T-helper 1 cell treated with Interleukin-12 subunit alpha and Interleukin-12 subunit beta and Interleukin-4 antibody, amounts not matched to agents 30 ng/mL and 1 ng/mL, for 36 hours (primary cell): ENCODE results near the gene TIAM2. TPM values are rescaled to one million over a fixed set of nuclear protein-coding genes. Genes with fewer than 3 reads are reported as not detected.

Experiments
- intact Hi-C: fragments of 100-400 bp; cut with micrococcal nuclease; formaldehyde crosslinking; loops from one replicate; pipeline ENCODE4 v1.15.1; 2024
- total RNA-seq: library from RNA; stranded (reverse); gene quantifications from 2 replicates; pipeline ENCODE4 v1.2.3, GENCODE V29; 2022

Gene TIAM2
- total RNA-seq, 1 donor from 2014 or later = 7.6 TPM

DNA sequence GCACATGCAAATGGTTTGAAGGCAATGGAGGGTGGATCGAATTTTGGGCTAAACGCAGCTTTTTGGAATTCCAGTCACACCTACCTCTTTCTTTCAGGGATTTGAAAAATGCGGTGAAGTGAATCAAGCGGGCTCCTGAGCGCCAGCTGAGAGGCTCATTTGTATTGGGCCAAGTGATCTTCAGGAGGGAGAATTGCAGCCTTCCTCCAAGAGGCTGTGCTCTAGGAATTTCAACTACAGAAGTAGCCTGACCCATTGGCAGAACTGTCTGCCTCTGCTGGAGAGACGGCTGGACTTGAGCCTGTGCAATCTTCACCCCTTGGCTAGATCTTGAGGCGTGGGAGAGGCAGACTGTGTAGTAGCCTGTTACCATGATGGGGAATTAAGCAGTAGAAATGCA is 5.7 kb upstream of the TIAM2 start:
- intact Hi-C loops = loop anchor here (1.0 kb wide), 1 partner anchor 29 kb away; no protein-coding TSS in a partner anchor

DNA sequence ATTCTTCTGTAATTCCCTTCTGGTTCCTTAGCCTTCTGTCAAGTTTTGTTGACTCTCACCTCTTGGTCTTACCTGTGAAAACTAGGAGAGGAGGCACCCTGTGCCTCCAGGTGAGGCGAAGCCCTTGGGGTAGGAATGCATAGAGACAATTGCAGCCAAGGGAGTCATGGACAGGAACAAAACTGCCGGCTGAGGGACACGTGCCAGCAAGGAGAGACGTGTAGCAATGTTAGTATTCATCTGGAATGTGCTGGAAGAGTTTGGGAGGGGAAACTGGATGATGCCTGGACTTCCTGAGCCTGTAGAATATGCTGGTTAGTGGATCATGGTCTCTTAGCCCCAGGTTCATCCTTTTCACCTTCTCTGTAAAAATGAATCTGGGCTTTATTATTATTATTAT is 3.9 kb upstream of the TIAM2 start:
- intact Hi-C loops = no loop called here

DNA sequence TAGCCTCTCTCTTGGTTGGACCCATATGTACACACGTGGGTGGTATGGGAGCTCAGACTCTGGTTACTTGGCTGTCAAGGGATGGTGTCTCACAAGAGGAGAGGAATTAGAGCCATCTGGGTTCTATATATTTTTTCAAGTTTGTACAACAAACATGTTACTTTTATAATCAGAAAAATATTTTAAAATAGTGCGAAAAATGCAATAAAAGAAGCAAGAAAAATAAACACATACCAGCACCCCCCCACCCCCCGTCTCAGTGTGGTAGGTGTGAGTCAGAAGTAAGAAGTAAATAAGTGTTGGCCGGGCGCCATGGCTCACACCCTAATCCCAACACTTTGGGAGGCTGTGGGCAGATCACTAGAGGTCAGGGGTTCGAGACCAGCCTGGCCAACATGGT is 2.1 kb upstream of the TIAM2 start:
- intact Hi-C loops = loop anchor here (1.0 kb wide), 1 partner anchor 161 kb away; no protein-coding TSS in a partner anchor

DNA sequence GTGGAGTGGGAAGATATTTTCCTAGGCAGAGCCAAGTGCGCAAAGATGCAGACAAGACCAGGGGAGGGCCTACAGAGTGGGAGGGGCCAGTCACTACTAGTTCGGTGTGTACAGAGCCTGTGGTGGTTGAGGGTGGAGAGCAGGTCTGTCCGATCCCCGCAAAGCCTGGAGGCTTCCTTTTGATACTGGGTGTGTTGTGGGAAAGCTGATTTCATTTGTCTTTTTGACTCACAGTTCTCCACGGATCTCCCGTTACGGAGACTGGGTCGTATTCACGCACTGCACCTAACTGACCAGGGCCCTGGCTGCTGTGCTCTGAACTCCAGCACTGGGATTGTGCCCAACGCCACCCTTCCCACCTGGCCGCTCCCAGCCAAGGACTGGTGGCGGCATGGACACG is 1.4 kb upstream of the TIAM2 start:
- intact Hi-C loops = loop anchor here (1.0 kb wide), 1 partner anchor 161 kb away; no protein-coding TSS in a partner anchor

DNA sequence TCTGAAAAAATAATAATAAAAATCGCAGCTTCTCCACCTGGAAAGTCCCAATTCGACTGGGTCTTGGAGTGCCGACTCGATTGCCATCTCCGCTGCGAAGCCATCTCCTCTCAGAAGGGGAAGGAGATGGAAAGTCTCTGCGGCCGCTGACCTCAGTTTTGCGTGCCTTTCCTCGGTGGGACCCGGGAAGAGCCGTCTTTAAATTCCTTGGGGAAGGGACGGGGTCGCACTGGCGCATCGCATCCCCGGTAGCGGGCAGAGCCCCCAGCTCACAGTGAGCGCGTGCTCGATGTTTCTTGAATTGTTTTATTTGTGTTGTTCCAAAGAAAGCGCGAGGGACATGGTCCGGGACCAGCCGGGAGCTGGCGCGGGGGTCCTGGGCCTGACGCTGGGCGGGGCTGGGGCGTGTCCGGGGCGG is 270 bp upstream of the TIAM2 start:
- intact Hi-C loops = loop anchor here (5.0 kb wide), 1 partner anchor 68 kb away; no protein-coding TSS in a partner anchor

DNA sequence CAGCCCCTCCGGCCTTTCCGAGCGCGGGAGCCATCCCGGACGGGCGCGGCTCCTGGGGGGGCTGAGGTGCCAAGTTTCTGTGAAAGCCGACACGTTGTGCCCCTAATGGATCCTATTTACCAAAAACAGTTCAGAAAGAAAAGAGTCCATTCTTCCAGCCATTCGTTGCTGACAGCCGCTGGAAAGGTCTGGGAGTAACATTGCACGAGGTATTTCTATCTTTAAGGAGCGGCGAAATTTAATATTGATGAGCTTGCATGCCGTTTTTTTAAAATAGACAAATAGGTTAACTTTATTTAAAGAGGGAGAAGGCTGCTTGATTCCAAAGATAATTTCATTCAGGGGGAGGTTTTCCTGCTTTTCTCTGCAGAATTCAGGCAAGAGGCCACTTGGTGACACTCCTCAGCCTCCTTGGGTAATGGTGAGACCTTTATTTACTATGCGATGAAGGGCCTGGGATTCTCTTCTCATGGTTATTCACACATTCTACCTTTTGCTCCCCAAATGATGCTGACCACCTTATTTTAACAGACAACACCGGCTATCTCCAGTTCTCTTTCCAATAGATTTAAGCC is 988 bp downstream of the TIAM2 start:
- intact Hi-C loops = loop anchor here (1.0 to 5.0 kb wide), 4 partner anchors 54 to 319 kb away; partner anchors contain the start of gene TFB1M

DNA sequence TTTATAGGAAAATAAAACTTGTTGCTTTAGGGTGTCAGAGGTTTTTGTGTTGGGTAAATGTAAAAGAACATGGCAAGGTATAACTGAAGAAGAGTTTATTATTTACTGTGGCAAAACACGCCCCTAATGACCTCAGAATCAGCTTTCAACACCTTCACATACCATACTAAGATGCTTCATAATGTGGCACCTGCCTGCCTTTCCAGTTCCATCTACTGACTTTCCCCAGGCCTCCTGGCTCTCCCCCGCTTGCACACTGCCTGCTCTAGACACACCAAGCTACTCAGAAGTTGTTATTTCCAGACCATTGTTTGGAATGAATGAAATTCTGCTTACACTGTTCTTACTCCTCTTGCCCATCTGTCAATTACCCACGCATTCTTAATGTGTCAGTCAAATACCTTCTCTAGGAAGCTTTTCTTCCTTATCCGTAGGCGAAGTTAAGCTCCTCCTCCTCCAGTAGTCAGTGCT is 1.8 kb downstream of the TIAM2 start:
- intact Hi-C loops = loop anchor here (1.0 to 5.0 kb wide), 4 partner anchors 53 to 318 kb away; partner anchors contain the start of gene TFB1M

DNA sequence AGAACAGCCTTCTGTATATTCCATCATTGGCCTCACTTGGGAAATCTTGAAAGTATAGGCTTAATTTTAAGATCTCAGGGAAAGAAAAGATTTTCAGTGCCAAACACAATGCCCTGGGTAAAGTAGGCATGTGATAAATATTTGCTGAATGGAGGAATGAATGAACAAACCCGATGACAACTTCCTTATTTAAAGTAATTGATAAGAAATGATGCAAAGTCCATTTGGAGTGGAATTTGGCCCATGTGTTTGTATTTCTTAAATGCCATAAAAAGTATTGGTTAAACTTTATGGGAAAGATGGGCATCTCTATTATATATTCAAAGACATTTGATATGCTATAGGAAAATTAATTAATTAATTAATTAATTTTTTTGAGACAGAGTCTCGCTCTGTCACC is 3.7 kb downstream of the TIAM2 start:
- intact Hi-C loops = loop anchor here (5.0 kb wide), 1 partner anchor 72 kb away; no protein-coding TSS in a partner anchor

DNA sequence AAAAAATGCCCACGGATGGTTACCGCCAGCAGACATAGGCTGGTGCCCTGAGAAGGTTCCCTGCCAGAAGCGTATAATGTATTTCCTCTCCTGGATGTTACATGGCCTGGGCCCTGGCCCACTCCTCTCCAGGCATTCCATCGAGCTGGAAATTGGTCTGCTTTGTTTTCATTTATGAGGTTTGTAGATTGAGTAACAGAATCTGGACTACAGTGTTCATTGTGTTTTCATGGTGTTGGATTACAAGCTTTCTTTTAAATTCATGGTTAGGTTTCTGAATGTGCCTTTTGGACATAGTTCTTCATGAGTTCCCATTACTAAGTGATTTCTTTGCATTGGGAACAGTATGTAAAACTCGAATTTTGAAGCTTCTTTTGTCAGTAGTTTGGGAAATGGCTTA is 6.4 kb downstream of the TIAM2 start:
- intact Hi-C loops = no loop called here

DNA sequence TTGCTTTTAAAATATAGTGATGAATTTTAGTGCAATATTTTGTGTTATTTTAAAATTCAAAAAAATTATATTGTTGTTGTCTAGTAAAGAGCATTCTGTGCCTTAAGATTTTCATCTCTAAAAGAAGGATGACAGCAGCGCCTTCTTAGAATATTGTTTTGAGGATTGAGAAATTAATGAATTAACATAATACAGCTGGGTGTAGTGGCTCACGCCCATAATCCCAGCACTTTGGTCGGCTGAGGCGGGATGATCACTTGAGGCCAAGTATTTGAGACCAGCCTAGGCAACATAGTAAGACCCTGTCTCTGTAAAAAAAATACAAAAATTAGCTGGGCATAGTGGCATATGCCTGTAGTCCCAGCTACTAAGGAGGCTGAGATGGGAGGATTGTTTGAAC is 6.8 kb downstream of the TIAM2 start:
- intact Hi-C loops = no loop called here

DNA sequence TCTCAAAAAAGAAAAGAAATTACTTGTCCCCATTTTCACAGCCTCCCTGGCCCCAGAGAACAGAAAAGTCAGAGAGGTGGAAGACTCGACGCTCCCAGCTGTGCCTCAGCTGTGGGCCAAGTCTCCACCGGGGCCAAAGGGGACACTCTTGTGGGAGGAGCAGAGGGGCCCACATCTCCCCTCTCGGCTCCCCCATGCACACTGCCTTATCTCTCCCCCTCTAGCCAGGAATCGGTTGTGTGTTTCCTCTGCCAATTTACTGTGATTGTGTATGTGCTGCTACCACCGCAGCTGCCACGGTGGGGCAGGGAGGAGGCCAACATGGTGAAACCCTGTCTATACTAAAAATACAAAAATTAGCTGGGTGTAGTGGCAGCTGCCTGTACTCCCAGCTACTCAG is 8.4 kb downstream of the TIAM2 start:
- intact Hi-C loops = no loop called here

DNA sequence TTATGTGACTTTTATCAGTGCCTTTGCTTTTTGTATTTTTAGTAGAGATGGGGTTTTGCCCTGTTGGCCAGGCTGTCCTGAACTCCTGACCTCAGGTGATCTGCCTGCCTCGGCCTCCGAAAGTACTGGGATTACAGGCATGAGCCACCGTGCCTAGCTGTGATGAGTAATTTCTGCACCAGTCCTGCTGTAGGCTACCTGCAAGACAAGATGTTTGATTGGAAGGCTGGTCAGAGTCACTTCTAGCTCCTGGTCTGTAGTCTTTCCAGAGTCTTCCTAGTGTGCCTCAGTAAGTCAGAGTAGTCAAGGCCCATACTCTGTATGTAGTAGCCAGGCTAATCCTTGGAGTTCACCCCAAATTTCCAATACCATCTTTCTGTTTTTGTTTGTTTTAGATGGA is 8.9 kb downstream of the TIAM2 start:
- intact Hi-C loops = no loop called here

DNA sequence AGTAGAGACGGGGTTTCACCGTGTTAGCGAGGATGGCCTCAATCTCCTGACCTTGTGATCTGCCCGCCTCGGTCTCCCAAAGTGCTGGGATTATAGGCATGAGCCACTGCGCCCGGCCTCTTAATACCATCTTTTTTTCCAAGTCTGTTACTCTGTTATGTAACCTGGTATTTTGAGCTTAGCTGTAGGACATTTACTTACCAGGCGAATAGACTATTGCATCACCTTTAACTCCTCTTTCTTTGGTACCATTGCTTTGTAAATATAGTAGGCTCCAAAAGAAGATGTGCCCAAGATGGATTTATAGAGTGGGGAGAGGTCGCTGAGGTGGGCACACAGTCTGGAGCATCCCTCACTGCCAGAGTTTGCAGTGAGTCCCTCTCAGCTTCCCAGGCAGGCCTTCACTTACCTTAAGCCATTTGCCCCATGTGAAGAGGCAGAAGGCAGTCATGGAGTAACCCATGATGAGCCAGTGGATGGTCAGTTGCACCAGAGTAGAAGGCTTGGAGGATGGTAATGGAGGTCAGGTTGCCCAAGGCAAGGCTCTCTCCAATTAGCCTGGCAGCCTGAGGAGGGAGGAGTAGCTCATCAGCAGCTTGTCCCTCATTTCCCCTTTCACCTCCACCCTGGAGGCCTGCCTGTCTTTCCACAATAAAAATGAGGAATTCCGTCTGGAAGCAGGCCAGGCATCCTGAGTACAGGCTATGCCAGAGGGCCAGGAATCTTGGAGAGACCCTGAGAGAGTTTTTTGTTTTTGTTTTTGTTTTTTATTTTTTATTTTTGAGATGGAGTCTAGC is 9.7 kb downstream of the TIAM2 start:
- intact Hi-C loops = no loop called here

DNA sequence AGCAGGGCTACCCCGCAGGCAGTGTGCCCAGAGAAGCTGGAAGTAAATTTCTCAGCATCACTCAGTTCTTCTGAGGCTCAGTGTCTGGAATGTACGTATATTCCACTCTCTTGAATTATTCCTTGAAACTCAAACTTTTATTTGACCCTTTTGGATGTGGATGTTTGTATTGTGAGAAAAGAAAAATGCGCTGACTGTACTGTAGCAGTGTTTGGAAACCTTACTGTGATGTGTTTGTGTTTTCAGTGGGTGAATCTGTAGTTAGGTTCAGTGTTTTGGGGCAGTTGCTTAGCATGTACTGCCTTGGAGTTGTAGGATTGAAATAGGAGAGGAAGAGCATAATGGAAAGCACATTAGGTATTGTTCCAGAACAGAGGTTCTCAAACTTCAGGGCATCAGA is 13.5 kb downstream of the TIAM2 start:
- intact Hi-C loops = no loop called here

DNA sequence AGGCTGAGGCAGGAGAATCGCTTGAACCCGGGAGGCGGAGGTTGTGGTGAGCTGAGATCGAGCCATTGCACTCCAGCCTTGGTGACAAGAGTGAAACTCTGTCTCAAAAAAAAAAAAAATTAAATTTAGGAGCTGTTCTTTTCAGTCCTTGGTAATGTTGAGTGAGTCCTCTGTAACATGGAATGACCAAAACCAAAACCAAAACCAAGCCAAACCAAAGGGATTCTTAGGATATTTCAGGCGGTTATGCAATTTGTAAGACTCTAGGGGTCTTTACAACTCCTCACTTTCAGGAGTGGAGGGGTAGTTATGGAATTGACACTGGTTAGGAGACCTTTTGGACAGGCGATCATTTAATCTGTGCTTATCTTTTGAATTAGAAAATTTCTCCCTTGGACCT is 15.8 kb downstream of the TIAM2 start:
- intact Hi-C loops = no loop called here

DNA sequence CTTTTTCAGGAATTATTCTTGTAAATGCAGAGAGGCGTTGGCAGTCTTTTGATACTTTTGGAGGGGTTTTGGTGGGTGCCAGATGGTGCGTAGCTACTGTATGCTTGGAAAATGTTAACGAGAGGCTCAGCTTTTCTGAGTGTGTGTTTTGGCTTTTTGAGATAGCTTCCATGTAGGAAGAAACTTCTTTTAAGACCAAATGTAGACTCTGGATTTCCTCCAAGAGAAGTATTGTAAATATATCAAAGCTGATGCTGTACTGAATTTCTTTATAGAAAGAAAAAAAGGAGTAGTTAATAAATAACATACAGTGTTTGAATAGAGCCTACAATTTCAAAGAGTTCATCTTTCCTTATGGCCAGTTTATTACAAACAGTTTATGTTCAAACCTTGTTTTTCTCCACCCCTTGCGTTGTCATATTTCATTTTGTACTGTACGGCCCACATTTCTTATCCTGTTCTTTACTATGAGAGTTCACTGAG is 16.7 kb downstream of the TIAM2 start:
- intact Hi-C loops = no loop called here

DNA sequence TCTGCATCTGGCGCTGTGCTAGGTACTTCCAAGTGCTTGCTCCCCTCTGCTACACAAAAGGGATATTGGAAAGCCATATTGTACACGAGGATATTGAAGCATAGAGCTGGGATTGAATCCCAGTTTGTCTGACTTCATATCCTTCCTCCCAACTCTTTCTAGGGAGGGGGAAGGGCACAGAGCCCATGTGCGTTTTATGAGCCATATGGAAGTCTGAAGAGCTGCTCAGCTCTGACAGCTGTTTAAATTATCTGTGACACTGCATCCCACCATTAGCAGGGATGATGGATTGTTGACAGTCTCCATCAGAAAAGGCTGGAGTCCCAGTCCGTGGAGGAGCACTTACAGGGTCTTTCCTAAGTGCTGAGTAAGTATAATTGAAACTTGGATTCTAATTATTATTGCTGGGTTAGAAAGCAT is 18.4 kb downstream of the TIAM2 start:
- intact Hi-C loops = no loop called here

DNA sequence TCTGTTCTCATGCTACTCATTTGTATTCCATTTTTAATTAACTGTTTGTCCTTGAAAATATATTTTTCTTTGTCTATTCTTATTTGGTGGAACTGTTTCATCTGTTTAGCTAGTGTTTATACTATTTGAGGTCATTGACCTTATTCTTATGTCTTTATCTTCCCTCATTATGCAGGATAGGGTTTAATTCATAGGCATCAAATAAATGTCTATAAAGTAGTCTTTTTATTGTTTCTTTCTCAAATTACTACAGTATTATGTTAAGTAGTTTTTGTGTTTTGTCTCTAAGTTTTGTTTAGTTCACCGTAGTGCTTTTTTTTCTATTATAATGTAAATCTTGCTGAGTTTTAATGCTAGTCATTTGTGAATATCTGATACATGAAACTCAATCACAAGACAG is 19.0 kb downstream of the TIAM2 start:
- intact Hi-C loops = no loop called here

DNA sequence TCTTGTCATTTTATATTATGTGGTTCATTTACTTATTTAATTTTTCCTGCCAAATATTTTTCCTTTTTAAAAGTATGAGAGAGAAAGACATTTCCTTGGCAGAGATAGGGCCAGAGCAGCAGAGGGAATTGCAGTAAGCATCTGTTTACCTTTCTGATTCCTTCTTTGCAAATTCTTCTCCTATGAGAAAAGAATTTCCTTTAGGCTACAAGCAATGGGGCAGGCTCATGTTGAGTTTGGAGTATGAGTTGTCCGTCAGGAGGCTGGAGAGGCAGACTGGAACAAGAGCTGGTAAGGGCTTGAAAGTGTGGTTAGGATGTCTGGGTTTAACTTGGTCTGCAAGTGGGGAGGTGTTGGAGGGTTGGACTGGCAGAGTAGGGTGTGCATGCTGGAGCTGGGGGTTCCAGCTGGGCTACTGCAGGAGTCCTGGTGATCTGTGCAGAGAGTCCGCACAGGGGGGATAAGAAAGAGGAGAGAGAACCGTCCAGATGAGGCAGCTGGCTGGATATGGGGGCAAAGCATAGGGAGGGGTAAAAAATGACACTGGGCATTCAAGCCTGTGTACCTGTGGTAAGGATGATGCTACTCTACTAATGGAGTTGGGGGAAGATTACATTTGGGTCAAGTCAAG is 19.7 kb downstream of the TIAM2 start:
- intact Hi-C loops = no loop called here

DNA sequence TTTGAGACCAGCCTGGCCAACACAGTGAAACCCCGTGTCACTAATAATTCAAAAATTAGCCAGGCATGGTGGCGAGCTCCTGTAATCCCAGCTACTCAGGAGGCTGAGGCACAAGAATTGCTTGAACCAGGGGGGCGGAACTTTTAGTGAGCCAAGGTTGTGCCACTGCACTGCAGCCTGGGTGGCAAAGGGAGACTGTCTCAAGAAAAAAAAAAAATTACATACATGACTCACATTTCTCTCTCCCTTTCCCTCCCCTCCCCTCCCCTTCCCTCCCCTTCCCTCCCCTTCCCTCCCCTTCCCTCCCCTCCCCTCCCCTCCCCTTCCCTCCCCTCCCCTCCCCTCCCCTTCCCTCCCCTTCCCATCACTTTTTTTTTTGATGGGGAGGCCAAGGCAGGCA is 23.3 kb downstream of the TIAM2 start:
- intact Hi-C loops = loop anchor here (1.0 kb wide), 1 partner anchor 29 kb away; no protein-coding TSS in a partner anchor

DNA sequence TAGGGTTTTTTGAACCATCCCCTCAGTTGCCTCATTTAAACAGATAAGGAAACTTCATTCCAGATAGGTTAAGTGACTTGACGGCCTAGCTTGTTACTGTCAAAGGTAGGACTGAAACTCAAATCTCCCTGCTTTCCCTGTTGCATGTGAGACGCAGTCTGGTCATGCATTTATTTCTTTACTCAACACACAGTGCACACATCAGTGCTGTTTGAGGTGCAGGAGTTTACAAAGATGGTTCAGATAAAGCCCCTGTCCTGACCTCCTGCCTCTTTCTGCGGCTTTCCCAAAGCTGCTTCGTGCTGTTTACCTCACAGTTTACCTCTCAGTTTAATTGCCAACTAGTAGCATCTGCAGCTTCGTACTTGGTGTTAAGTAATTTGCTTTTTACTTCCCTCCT is 26.6 kb downstream of the TIAM2 start:
- intact Hi-C loops = no loop called here

DNA sequence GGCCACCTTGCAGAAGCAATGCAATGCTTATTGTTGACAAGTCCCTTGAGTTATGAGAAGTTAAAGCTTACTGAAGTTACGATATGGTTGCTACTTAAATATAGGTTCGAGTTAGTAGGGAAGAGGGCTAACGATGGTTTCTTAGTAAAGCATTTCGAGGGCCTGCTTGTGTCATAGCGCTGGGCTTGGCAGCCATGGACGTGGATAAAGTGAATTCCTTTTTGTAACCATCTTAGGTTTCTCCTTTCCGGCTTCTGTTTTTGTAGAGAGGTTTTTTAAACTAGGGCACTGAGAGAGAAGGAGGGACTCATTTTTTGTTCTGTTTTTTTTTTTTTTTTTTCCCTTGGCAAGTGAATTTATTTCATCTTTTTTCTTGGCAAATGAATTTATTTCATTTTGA is 27.6 kb downstream of the TIAM2 start:
- intact Hi-C loops = no loop called here
